Activated CD4-positive, alpha-beta T cell treated with anti-CD3 and anti-CD28 coated beads for 36 hours (primary cell): Measurements from ENCODE around the gene MPRIP. TPM values are rescaled to one million over a fixed set of nuclear protein-coding genes. Genes with fewer than 3 reads are reported as not detected.

Source experiments
- ATAC-seq: fragments of 200-7000 bp; cut with Tn5 transposase; one replicate; pipeline ENCODE4 v1.10.0; 2021; ENCODE audit warnings: mild to moderate bottlenecking, moderate library complexity
- CTCF ChIA-PET: fragments of 350-600 bp; sonication (Branson Sonifier 250); formaldehyde crosslinking; loops from one replicate; lab custom pipeline; 2021; ENCODE audit warnings: antibody characterized with exemption; lab: Charles Lee
- POLR2A ChIA-PET: fragments of 350-600 bp; sonication (Branson Sonifier 250); formaldehyde crosslinking; loops from one replicate; lab custom pipeline; 2021; ENCODE audit warnings: antibody characterized with exemption, inconsistent platforms; lab: Charles Lee
- DNase-seq: peaks from one replicate; pipeline ENCODE4 v3.0.0-alpha.2; 2020
- H3K27ac Mint-ChIP-seq: one replicate; pipeline ENCODE4 v1.8.0; 2021; ENCODE audit warnings: mixed read lengths
- H3K27me3 Mint-ChIP-seq: one replicate; pipeline ENCODE4 v1.8.0; 2021; ENCODE audit warnings: mixed read lengths
- H3K36me3 Mint-ChIP-seq: one replicate; pipeline ENCODE4 v1.8.0; 2021; ENCODE audit warnings: low read depth, mixed read lengths
- H3K4me1 Mint-ChIP-seq: one replicate; pipeline ENCODE4 v1.8.0; 2021; ENCODE audit warnings: mixed read lengths
- H3K4me3 Mint-ChIP-seq: one replicate; pipeline ENCODE4 v1.8.0; 2021; ENCODE audit warnings: mild to moderate bottlenecking, moderate library complexity, mixed read lengths
- H3K9me3 Mint-ChIP-seq: one replicate; pipeline ENCODE4 v1.8.0; 2021; ENCODE audit warnings: low read depth, mixed read lengths
- intact Hi-C, 2 experiments: fragments of 100-400 bp; cut with DNase I in 1 of 2; cut with micrococcal nuclease in 1 of 2; formaldehyde crosslinking; loops; one replicate each; pipeline versions ENCODE4 v1.14.2 to v1.15.1; 2022 to 2024; cut with DNase I, micrococcal nuclease
- total RNA-seq, 2 experiments: library from RNA; stranded (reverse); gene quantifications; one replicate each; pipeline ENCODE4 v1.2.3, GENCODE V29; 2021

Gene MPRIP
- total RNA-seq, 2 experiments from 2014 or later, result 131 to 179 TPM

DNA sequence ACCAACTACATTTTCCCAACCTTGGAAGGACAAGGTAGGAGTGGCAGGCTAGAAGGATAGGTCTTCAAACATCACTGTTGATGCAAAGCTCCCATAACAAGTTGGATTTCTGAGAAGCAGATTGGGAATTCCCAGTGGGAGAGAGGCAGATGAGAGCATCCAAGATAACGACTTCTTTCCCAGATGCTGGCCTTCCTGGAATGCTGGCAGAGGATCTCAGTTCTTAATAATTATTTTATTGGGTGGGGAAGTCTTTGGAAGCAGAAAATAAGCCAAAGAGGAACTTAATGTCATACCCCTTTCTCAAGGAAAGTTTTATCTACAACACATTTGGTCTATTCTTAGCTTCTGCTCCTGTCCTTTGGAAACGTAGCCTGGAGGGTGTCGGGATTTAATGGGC, 64.5 kb downstream of the MPRIP start:
- Mint-ChIP-seq H3K4me3 (no peak overlapping the region), H3K36me3 (no peaks in the 10 kb centered on the region), H3K9me3 (no peaks in the 10 kb centered on the region), H3K27ac (no peak overlapping the region), H3K4me1 (peaks cover 51% of the 10 kb centered on the region), H3K27me3 (no peaks in the 10 kb centered on the region)
- DNase-seq, result no peak
- CTCF ChIA-PET, result no interaction called here
- ATAC-seq, result no peak
- intact Hi-C loops, result no loop called here
- POLR2A ChIA-PET, result no interaction called here

DNA sequence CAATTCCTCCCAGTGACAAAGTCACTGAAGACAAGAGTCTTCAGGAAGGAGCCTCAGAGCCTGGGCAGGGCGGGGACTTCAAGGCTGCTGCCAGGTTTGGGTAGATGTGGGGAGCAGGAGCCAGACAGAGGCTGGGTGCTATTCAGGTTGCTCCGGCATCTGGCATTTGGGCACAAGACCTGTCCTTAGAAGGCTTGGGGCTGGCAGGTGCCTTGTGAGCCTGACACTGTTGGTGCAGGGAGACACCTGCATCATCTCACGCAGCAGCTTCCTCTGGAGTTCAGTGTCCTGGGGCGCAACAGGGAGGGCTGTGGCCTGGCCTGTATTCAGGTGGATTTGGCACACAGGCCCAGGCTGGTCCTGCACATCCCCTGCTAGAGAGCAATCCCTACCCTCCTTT, 65.0 kb downstream of the MPRIP start:
- intact Hi-C loops, result no loop called here
- ATAC-seq (no peak), DNase-seq (no peak)
- Mint-ChIP-seq H3K9me3 (no peaks in the 10 kb centered on the region), H3K27ac (no peak overlapping the region), H3K27me3 (no peaks in the 10 kb centered on the region), H3K4me3 (no peak overlapping the region), H3K4me1 (peaks cover 51% of the 10 kb centered on the region), H3K36me3 (no peaks in the 10 kb centered on the region)
- ChIA-PET POLR2A (no interaction called here), CTCF (interaction anchor here (0.6 to 1.6 kb wide), 2 partner anchors 12 to 142 kb away, joined by 3 to 5 read pairs; no protein-coding TSS in a partner anchor)

DNA sequence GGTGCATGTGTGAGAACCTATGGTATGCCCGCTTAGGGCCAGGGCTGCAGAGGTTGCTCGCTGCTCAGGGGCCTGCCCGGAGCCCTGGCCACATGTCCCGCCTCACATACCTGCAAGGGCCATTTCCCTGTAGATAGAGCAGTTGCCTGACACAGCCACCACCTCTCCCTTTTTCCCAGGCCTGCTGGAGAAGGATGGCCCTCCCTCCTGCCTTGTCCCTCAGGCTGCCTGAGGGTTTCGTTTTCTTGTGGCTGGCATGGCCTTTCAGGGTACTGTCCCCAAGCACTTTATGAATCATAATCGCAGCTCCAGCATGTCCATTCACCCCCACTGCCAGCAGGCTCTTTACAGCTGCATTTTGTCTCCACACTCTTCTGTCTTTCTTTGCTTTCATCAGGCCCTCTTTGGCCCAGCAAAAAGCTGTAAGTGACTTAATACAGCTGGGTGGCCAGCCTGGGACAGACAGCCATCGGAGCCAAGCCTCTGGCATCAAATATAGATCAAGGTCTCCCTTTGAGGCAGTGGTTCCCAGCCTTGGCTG, 65.7 kb downstream of the MPRIP start:
- Mint-ChIP-seq H3K4me1 (peaks cover 51% of the 10 kb centered on the region), H3K36me3 (no peaks in the 10 kb centered on the region), H3K4me3 (no peak overlapping the region), H3K27me3 (no peaks in the 10 kb centered on the region), H3K9me3 (no peaks in the 10 kb centered on the region), H3K27ac (peak overlapping the region; percentile 56)
- intact Hi-C loops, result no loop called here
- DNase-seq (no peak), ATAC-seq (peak; percentile 68)
- POLR2A ChIA-PET, result no interaction called here
- CTCF ChIA-PET, result interaction anchor here (1.6 kb wide), 1 partner anchor 13 kb away, joined by 5 read pairs; no protein-coding TSS in a partner anchor

DNA sequence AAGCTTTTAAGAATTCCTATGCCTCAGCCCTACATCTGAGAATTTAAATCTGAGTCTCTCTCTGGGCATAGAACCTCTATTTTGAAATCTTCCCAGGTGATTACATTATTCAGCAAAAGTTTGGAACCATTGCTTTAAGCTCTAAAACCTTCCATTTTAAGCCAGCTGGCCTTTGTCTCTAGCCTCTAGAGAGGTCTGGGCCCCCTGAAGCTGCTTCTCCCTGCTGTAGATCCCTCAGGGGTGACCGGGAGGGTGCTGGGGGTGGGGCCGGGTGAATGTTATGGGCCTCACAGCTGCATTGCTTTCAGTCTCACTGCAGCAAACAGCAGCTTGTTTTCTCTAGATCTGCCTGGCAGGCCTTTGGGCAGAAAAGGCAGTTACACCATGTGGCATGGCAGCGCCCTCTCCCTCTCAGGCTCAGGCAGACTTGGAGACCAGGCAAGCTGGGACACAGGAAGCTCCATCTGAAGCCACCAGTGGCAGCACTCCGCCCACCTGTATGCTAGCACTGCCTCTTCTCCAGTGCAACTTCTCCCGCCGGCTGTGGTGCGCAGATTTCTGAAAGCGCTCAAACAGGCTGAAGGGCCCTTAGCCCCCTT, 66.3 kb downstream of the MPRIP start:
- H3K36me3 Mint-ChIP-seq, result no peaks in the 10 kb centered on the region
- ATAC-seq, result no peak
- ChIA-PET CTCF (interaction anchor here (1.6 kb wide), 1 partner anchor 14 kb away, joined by 5 read pairs; no protein-coding TSS in a partner anchor), POLR2A (no interaction called here)
- H3K9me3 Mint-ChIP-seq, result no peaks in the 10 kb centered on the region
- H3K27me3 Mint-ChIP-seq, result no peaks in the 10 kb centered on the region
- H3K27ac Mint-ChIP-seq, result peak overlapping the region; percentile 6
- no peak overlapping the region for H3K4me3 Mint-ChIP-seq
- H3K4me1 Mint-ChIP-seq, result peaks cover 53% of the 10 kb centered on the region
- no peak for DNase-seq
- intact Hi-C loops, result no loop called here

DNA sequence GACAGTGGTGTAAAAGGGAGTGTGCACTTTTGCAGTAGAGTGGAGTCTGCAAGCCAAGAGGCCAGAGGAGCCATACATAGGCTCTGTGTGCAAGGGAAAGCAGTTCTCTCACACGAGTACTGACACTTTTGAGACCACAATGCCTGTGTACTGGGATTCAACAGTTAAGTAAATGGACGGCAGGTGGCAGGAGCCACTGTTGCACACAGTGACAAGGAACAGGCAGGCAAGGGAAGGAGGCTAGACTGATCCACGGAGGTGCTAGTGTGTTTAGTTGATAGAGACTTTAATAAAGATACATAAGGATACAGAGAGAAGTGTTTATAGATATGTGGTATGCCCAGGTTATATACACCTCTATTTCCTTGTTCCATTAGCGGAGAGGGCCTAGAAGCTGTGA, 67.0 kb downstream of the MPRIP start:
- H3K4me1 Mint-ChIP-seq, result peaks cover 56% of the 10 kb centered on the region
- DNase-seq (no peak), ATAC-seq (no peak)
- peak overlapping the region; percentile 18 for H3K27ac Mint-ChIP-seq
- H3K9me3 Mint-ChIP-seq, result no peaks in the 10 kb centered on the region
- H3K27me3 Mint-ChIP-seq, result no peaks in the 10 kb centered on the region
- no peaks in the 10 kb centered on the region for H3K36me3 Mint-ChIP-seq
- intact Hi-C loops, result no loop called here
- H3K4me3 Mint-ChIP-seq, result no peak overlapping the region
- POLR2A ChIA-PET, result no interaction called here
- CTCF ChIA-PET, result interaction anchor here (1.8 kb wide), 1 partner anchor 10 kb away, joined by 8 read pairs; no protein-coding TSS in a partner anchor

DNA sequence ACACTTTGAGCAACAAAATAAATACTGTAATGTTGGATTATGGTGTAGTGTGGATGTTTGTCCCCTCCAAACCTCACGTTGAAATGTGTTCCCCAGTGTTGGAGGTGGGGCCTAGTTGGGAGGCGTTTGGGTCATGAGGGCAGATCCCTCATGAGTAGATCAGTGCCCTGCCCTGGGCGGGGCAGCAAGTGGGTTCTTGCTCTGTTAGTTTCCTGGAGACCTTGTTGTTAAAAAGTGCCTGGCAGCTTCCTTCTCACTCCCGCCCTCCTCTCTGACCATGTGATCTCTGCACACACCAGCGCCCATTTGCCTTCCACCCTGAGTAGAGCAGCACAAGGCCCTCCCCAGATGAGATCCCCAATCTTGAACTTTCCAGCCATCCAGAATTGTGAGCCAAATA, 67.7 kb downstream of the MPRIP start:
- no peaks in the 10 kb centered on the region for H3K36me3 Mint-ChIP-seq
- H3K4me3 Mint-ChIP-seq, result no peak overlapping the region
- peaks cover 56% of the 10 kb centered on the region for H3K4me1 Mint-ChIP-seq
- POLR2A ChIA-PET, result no interaction called here
- H3K27ac Mint-ChIP-seq, result peak overlapping the region; percentile 59
- H3K9me3 Mint-ChIP-seq, result no peaks in the 10 kb centered on the region
- no peak for DNase-seq
- intact Hi-C loops, result no loop called here
- CTCF ChIA-PET, result interaction anchor here (0.8 to 1.8 kb wide), 2 partner anchors 10 to 14 kb away, joined by 3 to 8 read pairs; no protein-coding TSS in a partner anchor
- no peaks in the 10 kb centered on the region for H3K27me3 Mint-ChIP-seq
- peak; percentile 31 for ATAC-seq

DNA sequence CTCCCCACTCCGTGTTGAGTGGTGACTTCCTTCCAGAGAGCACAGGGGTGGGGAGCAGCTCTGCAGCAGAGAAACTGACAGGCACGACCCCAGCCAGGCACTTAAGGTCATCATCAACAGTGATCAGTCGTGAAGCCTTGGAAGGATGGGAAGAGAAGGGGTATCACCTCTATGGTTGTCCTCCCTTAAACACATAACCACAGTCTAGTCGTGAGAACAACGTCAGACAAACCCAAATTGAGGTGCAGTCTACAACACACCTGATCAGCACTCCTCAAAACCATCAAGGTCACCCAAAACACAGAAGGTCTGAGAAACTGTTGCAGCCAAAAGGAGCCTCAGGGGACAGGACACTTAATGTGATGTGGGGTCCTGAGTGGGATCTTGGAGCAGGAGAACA, 68.3 kb downstream of the MPRIP start:
- intact Hi-C loops, result no loop called here
- ChIA-PET CTCF (interaction anchor here (0.6 to 1.8 kb wide), 4 partner anchors 11 to 81 kb away, joined by 3 to 8 read pairs (median 4); no protein-coding TSS in a partner anchor), POLR2A (no interaction called here)
- H3K27ac Mint-ChIP-seq, result no peak overlapping the region
- no peaks in the 10 kb centered on the region for H3K36me3 Mint-ChIP-seq
- H3K9me3 Mint-ChIP-seq, result no peaks in the 10 kb centered on the region
- no peak overlapping the region for H3K4me3 Mint-ChIP-seq
- DNase-seq (no peak), ATAC-seq (no peak)
- H3K4me1 Mint-ChIP-seq, result peaks cover 62% of the 10 kb centered on the region
- no peaks in the 10 kb centered on the region for H3K27me3 Mint-ChIP-seq

DNA sequence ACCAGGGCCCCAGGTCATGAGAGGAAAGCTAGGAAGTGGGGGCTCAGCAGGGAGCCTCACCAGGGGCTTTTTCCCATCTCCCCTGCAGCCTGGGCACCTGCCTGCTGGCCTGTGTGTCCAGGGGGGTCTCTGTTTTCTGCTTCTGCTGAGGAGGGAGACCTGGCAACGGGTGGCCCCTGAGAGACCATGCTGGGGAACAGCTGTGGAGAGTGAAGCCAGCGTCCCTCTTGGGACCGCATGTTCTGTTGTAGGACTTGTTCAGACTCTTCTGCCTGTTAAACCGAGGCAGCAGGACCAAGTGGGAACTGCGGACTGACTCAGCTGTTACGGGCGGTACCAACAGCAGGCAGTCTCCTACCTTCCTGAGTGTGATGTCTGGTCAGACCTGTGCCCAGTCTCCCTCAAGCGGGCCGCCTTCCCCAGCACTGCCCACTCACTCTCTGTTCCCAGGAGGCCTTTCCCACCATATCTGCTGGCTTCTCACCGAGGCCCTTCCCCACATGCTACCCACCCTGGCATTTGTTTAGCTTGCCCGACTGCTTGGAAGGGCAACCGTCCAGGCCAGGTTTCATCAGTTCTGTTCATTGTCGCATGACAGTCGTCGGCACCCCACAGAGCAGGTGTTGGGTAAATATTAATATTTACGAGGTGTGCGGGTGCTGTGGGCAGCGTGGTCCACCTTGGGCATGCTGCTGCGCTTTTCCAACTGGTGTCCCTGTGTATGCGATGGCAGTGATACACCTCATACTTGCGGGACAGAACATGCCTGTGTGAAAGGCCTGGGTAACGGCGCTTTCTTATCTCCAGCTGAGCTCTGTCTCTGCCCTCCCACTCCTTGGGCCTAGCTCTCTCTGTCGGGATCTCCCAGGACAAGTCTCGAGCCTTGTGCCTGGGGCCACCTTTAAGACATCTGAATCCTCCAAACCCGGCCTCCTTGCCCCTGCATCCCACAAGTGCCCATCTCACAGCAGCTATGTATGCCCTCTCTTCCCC, 69.4 kb downstream of the MPRIP start:
- Mint-ChIP-seq H3K27me3 (no peaks in the 10 kb centered on the region), H3K4me3 (no peak overlapping the region), H3K27ac (no peak overlapping the region), H3K36me3 (no peaks in the 10 kb centered on the region), H3K4me1 (peaks cover 68% of the 10 kb centered on the region), H3K9me3 (no peaks in the 10 kb centered on the region)
- DNase-seq (no peak), ATAC-seq (no peak)
- CTCF ChIA-PET, result interaction anchor here (0.5 to 1.8 kb wide), 3 partner anchors 12 to 58 kb away, joined by 3 to 8 read pairs (median 4); no protein-coding TSS in a partner anchor
- POLR2A ChIA-PET, result no interaction called here
- intact Hi-C loops, result no loop called here

DNA sequence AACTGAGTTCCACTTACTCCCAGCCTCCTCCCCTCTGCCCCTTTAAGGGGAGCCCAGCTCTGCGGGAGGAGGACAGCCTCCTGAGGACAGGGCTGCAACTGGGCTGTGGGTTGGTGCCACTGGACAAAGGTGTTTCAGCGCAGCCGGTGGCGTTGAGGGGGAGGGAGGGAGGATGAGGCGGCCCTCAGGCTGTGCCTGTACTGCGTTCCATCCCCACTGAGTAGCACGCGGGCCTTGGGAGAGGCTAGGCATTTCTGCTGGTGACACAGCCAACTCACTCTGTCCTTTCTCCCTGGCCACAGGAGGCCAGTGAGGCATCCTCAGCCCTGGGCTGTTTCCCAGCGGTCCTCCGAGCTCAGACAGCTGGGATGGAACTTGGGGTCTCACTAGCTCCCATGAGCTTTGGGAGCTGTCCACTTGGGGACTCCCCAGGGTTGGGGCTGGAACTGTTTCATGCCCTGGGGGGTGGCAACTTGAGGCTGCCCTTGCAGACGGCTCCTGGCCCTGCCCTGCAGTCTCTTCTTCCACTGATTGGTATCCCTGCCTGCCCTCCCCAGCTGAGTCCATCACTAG, 70.5 kb downstream of the MPRIP start:
- Mint-ChIP-seq H3K27ac (no peak overlapping the region), H3K36me3 (no peaks in the 10 kb centered on the region), H3K4me1 (peaks cover 68% of the 10 kb centered on the region), H3K27me3 (no peaks in the 10 kb centered on the region), H3K9me3 (no peaks in the 10 kb centered on the region), H3K4me3 (no peak overlapping the region)
- ATAC-seq (no peak), DNase-seq (no peak)
- ChIA-PET CTCF (interaction anchor here (1.2 kb wide), 1 partner anchor 19 kb away, joined by 5 read pairs; no protein-coding TSS in a partner anchor), POLR2A (no interaction called here)
- intact Hi-C loops, result no loop called here

DNA sequence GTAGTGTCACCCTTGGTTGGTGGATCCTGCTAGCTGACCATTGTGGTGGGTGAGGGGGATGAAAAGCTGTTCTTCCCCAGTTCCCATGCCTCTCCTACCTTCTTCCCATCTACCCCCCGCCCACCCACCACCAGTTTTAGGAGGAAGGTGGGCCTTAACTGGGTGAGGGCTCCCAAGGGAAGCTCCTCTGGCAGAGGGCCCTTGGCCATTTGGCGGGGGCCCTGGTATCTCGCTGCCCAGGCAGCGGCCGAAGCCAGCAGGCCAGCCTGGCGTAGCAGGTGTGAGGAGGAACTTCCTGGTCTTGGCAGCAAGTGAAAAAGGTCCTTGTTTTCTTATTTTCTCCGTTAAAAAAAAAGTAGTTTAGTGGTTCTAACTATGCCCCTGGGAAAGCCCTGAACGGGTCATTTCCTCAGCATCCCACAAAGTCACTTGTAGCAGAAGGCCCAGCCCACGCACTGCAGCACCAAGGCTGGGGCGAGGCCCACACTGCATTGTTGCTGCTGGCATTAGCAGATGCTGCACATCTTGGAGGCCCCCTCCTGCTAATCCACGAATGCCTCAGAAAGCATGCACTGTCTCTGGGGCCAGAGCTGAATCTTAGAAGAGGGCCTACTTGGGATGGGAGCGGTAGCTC, 72.5 kb downstream of the MPRIP start:
- H3K27ac Mint-ChIP-seq, result peak overlapping the region; percentile 71
- no peaks in the 10 kb centered on the region for H3K27me3 Mint-ChIP-seq
- no peak overlapping the region for H3K4me3 Mint-ChIP-seq
- DNase-seq, result peak; percentile 62
- H3K4me1 Mint-ChIP-seq, result peaks cover 69% of the 10 kb centered on the region
- ATAC-seq, result no peak
- intact Hi-C loops, result no loop called here
- no peaks in the 10 kb centered on the region for H3K36me3 Mint-ChIP-seq
- H3K9me3 Mint-ChIP-seq, result no peaks in the 10 kb centered on the region
- ChIA-PET CTCF (interaction anchor here (0.6 to 1.8 kb wide), 3 partner anchors 27 to 1680 kb away, joined by 3 to 5 read pairs (median 4); no protein-coding TSS in a partner anchor), POLR2A (no interaction called here)
